Endothelial cell (in vitro differentiated cells): ENCODE results near the gene PRAC1. TPM values are rescaled to one million over a fixed set of nuclear protein-coding genes. Genes with fewer than 3 reads are reported as not detected.
A peak's percentile ranks its signal among the peaks of the same experiment; 100 is the strongest.

Experiments
- DNase-seq: peaks from one replicate; pipeline ENCODE4 v3.0.0; 2021; ENCODE audit warnings: low spot score
- H3K27ac Mint-ChIP-seq: one replicate; pipeline ENCODE4 v1.8.0; 2021; ENCODE audit warnings: mixed read lengths, inconsistent platforms; ENCODE audit not compliant: unreplicated experiment
- H3K27me3 Mint-ChIP-seq: one replicate; pipeline ENCODE4 v1.8.0; 2021; ENCODE audit warnings: mild to moderate bottlenecking, moderate library complexity, mixed read lengths, inconsistent platforms; ENCODE audit not compliant: unreplicated experiment
- H3K36me3 Mint-ChIP-seq: one replicate; pipeline ENCODE4 v1.8.0; 2021; ENCODE audit warnings: mild to moderate bottlenecking, low read depth, mixed read lengths, inconsistent platforms; ENCODE audit not compliant: unreplicated experiment
- H3K4me1 Mint-ChIP-seq: one replicate; pipeline ENCODE4 v1.8.0; 2021; ENCODE audit warnings: mild to moderate bottlenecking, mixed read lengths, inconsistent platforms; ENCODE audit not compliant: unreplicated experiment
- H3K4me3 Mint-ChIP-seq: one replicate; pipeline ENCODE4 v1.8.0; 2021; ENCODE audit warnings: mild to moderate bottlenecking, mixed read lengths, inconsistent platforms; ENCODE audit not compliant: unreplicated experiment
- H3K9me3 Mint-ChIP-seq: one replicate; pipeline ENCODE4 v1.8.0; 2021; ENCODE audit warnings: mixed read lengths, inconsistent platforms; ENCODE audit not compliant: unreplicated experiment
- total RNA-seq: library from RNA; stranded (reverse); fragmentation: NEBNext Ultra II Directional; extraction: Animal tissue kit (Norgen Biotek cat#: 25700); gene quantifications from one replicate; pipeline ENCODE4 v1.2.1, GENCODE V29; 2021; ENCODE audit not compliant: unreplicated experiment
- TF ChIP-seq, protein P1 (sequence below): fragments of 200-600 bp; sonication (generic); IDR thresholded peaks from one replicate; pipeline ENCODE4 v1.5.0; 2021; ENCODE audit warnings: antibody characterized with exemption; ENCODE audit not compliant: unreplicated experiment

PRAC1 gene
- total RNA-seq, 1 donor from 2014 or later, result not detected

DNA sequence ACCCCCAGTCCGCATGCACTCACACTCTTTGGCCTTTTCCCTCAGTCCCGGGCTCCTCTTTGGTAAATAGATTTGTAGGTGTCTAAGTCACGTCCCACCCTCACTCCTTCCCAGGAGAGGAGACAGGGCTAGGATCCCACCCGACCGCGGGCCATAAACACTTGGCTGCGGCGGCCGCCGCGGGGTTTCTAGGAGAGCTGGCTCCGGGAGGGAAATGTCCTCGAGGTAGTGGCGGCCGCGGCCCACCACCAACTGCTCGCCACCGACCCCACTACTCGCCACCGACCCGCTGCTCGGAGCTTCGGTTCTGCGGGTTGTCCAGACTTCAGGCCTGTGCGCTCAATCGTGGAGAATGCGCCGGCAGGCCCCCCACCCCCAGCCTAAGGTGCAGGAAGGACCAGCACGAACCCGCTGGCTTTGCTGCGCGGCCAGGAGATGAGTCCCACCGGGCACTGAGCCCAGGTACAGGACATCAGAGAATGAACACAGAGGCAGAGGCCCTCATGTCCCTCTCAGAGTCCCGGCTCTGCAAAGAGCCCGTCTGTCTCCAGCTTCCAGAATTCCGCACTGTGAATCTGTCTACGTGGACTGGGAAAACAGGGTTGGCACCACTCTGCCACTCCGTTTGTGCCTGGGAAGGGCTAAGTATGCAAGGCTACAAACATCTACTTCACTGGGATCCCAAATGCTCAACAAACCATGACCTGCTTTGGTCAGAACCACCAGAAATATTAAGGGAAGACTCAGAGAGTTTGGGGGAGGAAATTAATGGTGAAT lies 3.2 kb upstream of the PRAC1 start:
- H3K4me3 Mint-ChIP-seq, result no peak overlapping the region
- H3K36me3 Mint-ChIP-seq, result no peaks in the 10 kb centered on the region
- peaks cover 23% of the 10 kb centered on the region for H3K4me1 Mint-ChIP-seq
- no peaks in the 10 kb centered on the region for H3K9me3 Mint-ChIP-seq
- H3K27ac Mint-ChIP-seq, result no peak overlapping the region
- TF ChIP-seq, protein P1, sequence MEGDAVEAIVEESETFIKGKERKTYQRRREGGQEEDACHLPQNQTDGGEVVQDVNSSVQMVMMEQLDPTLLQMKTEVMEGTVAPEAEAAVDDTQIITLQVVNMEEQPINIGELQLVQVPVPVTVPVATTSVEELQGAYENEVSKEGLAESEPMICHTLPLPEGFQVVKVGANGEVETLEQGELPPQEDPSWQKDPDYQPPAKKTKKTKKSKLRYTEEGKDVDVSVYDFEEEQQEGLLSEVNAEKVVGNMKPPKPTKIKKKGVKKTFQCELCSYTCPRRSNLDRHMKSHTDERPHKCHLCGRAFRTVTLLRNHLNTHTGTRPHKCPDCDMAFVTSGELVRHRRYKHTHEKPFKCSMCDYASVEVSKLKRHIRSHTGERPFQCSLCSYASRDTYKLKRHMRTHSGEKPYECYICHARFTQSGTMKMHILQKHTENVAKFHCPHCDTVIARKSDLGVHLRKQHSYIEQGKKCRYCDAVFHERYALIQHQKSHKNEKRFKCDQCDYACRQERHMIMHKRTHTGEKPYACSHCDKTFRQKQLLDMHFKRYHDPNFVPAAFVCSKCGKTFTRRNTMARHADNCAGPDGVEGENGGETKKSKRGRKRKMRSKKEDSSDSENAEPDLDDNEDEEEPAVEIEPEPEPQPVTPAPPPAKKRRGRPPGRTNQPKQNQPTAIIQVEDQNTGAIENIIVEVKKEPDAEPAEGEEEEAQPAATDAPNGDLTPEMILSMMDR, result no peak
- H3K27me3 Mint-ChIP-seq, result peaks cover 44% of the 10 kb centered on the region
- DNase-seq, result no peak

DNA sequence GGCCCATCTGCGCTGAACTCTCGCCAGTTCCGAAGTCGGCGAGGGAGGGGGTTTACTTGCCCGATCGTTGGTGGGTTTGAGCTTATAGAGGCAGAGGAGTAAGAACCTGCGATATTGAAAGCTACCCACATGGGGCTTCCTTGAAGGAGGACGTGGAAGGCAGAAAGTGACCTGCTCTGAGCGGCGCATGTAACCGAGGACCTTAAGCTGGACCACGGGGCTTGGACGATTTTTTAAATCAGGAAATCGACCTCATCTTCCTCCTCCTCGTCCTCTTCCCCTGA lies 2.6 kb upstream of the PRAC1 start:
- TF ChIP-seq, protein P1, result no peak
- peaks cover 27% of the 10 kb centered on the region for H3K4me1 Mint-ChIP-seq
- H3K27ac Mint-ChIP-seq, result no peak overlapping the region
- no peak for DNase-seq
- H3K9me3 Mint-ChIP-seq, result no peaks in the 10 kb centered on the region
- H3K4me3 Mint-ChIP-seq, result no peak overlapping the region
- H3K36me3 Mint-ChIP-seq, result no peaks in the 10 kb centered on the region
- peaks cover 43% of the 10 kb centered on the region for H3K27me3 Mint-ChIP-seq

DNA sequence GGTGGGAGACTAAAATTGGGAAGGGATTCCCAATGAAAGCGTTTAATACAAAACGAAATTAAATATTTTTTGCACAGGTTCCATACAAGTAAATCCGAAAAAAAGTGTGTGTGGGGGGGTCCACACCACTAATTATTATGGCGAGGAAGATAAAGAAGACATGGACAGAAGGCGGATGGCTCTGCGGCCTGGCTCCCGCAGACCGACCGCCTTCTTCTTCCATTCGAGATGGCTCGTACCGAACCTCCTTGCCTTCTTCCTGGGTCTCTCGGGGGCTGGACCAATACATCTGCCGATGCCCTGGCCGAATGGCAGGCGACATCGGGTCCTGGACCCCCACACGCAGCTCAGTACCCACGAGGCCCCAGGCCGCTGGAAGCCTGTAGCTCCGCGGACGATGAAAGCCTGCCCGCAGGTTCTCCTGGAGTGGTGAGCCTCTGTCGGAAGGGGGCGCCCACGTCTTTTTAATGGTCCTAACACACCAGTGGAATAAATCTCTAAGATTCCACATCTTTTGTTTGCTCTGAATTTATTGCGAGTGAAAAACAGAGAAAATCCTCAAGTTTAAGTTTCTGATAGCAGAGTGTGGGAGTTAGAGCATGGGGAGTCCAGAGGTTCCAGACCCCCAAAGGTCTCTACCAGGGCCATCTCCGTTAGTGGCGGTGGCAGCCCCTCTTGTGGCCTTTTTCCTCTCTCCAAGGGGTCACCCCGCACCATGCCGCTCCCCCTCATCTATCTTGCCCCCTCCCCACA lies 2.1 kb upstream of the PRAC1 start:
- TF ChIP-seq, protein P1, result peak; percentile 47

GRCh38 chr17:48723423-48724250 lies 1.3 kb upstream of the PRAC1 start:
- H3K4me1 Mint-ChIP-seq, result peaks cover 22% of the 10 kb centered on the region
- peak overlapping the region; percentile 42 for H3K4me3 Mint-ChIP-seq
- H3K27ac Mint-ChIP-seq, result no peak overlapping the region

More for the DNA sequence above, 2.1 kb upstream of the PRAC1 start:
- Mint-ChIP-seq H3K36me3 (no peaks in the 10 kb centered on the region), H3K27ac (no peak overlapping the region), H3K27me3 (peaks cover 43% of the 10 kb centered on the region), H3K4me1 (peaks cover 24% of the 10 kb centered on the region), H3K9me3 (no peaks in the 10 kb centered on the region), H3K4me3 (no peak overlapping the region)
- peak; percentile 87 for DNase-seq

More at GRCh38 chr17:48723423-48724250, 1.3 kb upstream of the PRAC1 start:
- H3K36me3 Mint-ChIP-seq, result no peaks in the 10 kb centered on the region
- TF ChIP-seq, protein P1, result no peak
- H3K9me3 Mint-ChIP-seq, result no peaks in the 10 kb centered on the region
- DNase-seq, result no peak
- peaks cover 44% of the 10 kb centered on the region for H3K27me3 Mint-ChIP-seq
